GM18507 (cell line): ENCODE results near the gene COMMD1.
"Not testable (repeated sequence)": the region's sequence is repeated elsewhere in the genome, so short reads cannot be mapped to it uniquely, and the experiment has no call there.

ENCODE experiments used
- DNase-seq: peaks from one replicate; pipeline ENCODE4 v3.0.0; 2011; ENCODE audit warnings: low read depth; ENCODE audit not compliant: insufficient read length; ENCODE audit errors: extremely low spot score
- FAIRE-seq: peaks from 2 replicates; lab custom pipeline; 2011; peaks lifted over from hg19 to GRCh38; lab: Jason Lieb, UNC

The COMMD1 gene

GRCh38 chr2:62110415-62111025, 205.0 kb downstream of the COMMD1 start:
- DNase-seq (no peak), FAIRE-seq (no peak)

- no peak for DNase-seq
- FAIRE-seq = no peak
Measured at GRCh38 chr2:62112179-62112578, 206.7 kb downstream of the COMMD1 start.

GRCh38 chr2:62114564-62114963, 209.1 kb downstream of the COMMD1 start:
- no peak for DNase-seq
- no peak for FAIRE-seq

- no peak for FAIRE-seq
- DNase-seq = no peak
Measured at GRCh38 chr2:62116983-62117382, 211.5 kb downstream of the COMMD1 start.

GRCh38 chr2:62118160-62118559, 212.7 kb downstream of the COMMD1 start:
- FAIRE-seq (no peak), DNase-seq (no peak)

GRCh38 chr2:62119311-62119974, 214.0 kb downstream of the COMMD1 start:
- FAIRE-seq = no peak
- DNase-seq = no peak

GRCh38 chr2:62126239-62126638, 220.8 kb downstream of the COMMD1 start:
- not testable (repeated sequence) for FAIRE-seq, DNase-seq

- FAIRE-seq = no peak
- no peak for DNase-seq
Measured at GRCh38 chr2:62133320-62133823, 227.9 kb downstream of the COMMD1 start.

GRCh38 chr2:62136956-62137830, 231.7 kb downstream of the COMMD1 start:
- DNase-seq = no peak
- peak; percentile 21 for FAIRE-seq

- DNase-seq = no peak
- FAIRE-seq = peak; percentile 91
Measured at GRCh38 chr2:62140426-62141141, 235.1 kb downstream of the COMMD1 start.

- DNase-seq (no peak), FAIRE-seq (no peak)
Measured at GRCh38 chr2:62141142-62141740, 235.8 kb downstream of the COMMD1 start.

- DNase-seq (no peak), FAIRE-seq (peak; percentile 51)
Measured at GRCh38 chr2:62142054-62142453, 236.6 kb downstream of the COMMD1 start.

GRCh38 chr2:62143696-62144095, 238.2 kb downstream of the COMMD1 start:
- DNase-seq (no peak), FAIRE-seq (no peak)

GRCh38 chr2:62144689-62145477, 239.4 kb downstream of the COMMD1 start:
- DNase-seq (no peak), FAIRE-seq (peak; percentile 89)

GRCh38 chr2:62145478-62146100, 240.1 kb downstream of the COMMD1 start:
- FAIRE-seq = no peak
- DNase-seq = no peak

GRCh38 chr2:62146790-62147189, 241.3 kb downstream of the COMMD1 start:
- not testable (repeated sequence) for FAIRE-seq, DNase-seq

- FAIRE-seq = no peak
- DNase-seq = no peak
Measured at GRCh38 chr2:62147610-62148301, 242.3 kb downstream of the COMMD1 start.
